SK-N-SH (cell line): ENCODE measurements around the gene CAP2. TPM values are rescaled to one million over a fixed set of nuclear protein-coding genes. Genes with fewer than 3 reads are reported as not detected.

ENCODE experiments used
- CTCF ChIA-PET: fragments of 300-600, 350-600 bp; formaldehyde crosslinking; extraction: SDS; loops from one replicate; lab custom pipeline; 2021; lab: Yijun Ruan, JAX
- POLR2A ChIA-PET: fragments of 350-600 bp; sonication (Branson Sonifier 250); formaldehyde crosslinking; extraction: SDS; loops from one replicate; lab custom pipeline; 2020; ENCODE audit warnings: antibody characterized with exemption, inconsistent platforms; lab: Yijun Ruan, JAX
- DNase-seq: peaks from one replicate; pipeline ENCODE4 v3.0.0; 2012
- H2AFZ ChIP-seq: fragments of 200-600 bp; sonication (generic); 2 replicates; pipeline ENCODE4 v1.8.1; 2016; ENCODE audit warnings: antibody characterized with exemption, mild to moderate bottlenecking, low read depth
- H3F3A ChIP-seq: fragments of 200-600 bp; sonication (generic); replicated peaks from 2 replicates; pipeline ENCODE3; 2016; ENCODE audit warnings: antibody characterized with exemption, mild to moderate bottlenecking; ENCODE audit not compliant: insufficient read depth
- H3K27ac ChIP-seq, 2 experiments: fragments of 200-500 bp in 1 of 2; fragments of 200-600 bp in 1 of 2; sonication (Bioruptor generic) in 1 of 2; sonication (generic), shearing (Covaris generic) in 1 of 2; 2 replicates each; pipeline versions ENCODE4 v1.5.1 to v1.6.1; 2014 to 2016; ENCODE audit warnings: low read depth in 2 of 2, inconsistent platforms in 1 of 2, low read length in 1 of 2, mild to moderate bottlenecking in 1 of 2, mixed read lengths in 1 of 2
- H3K27me3 ChIP-seq: fragments of 200-600 bp; sonication (generic), shearing (Covaris generic); 2 replicates; pipeline ENCODE4 v1.6.1; 2016; ENCODE audit warnings: mixed run types; ENCODE audit not compliant: insufficient read depth
- H3K36me3 ChIP-seq, 2 experiments: fragments of 200-500 bp in 1 of 2; fragments of 200-600 bp in 1 of 2; sonication (Bioruptor generic) in 1 of 2; sonication (generic) in 1 of 2; replicated peaks in 1 of 2; 2 replicates each; pipeline versions ENCODE3 to v1.5.1; 2014 to 2016; ENCODE audit warnings: low read length in 1 of 2, mild to moderate bottlenecking in 1 of 2; ENCODE audit not compliant: insufficient read depth in 2 of 2, control insufficient read depth in 1 of 2
- H3K4me1 ChIP-seq, 2 experiments: fragments of 200-500 bp in 1 of 2; fragments of 200-600 bp in 1 of 2; sonication (Bioruptor generic) in 1 of 2; sonication (generic), shearing (Covaris generic) in 1 of 2; 2 replicates each; pipeline versions ENCODE4 v1.5.1 to v1.6.1; 2014 to 2016; ENCODE audit warnings: low read depth in 1 of 2, low read length in 1 of 2, mixed run types in 1 of 2; ENCODE audit not compliant: insufficient read depth in 2 of 2, control insufficient read depth in 1 of 2
- H3K4me2 ChIP-seq: fragments of 200-600 bp; sonication (generic), shearing (Covaris generic); 2 replicates; pipeline ENCODE4 v1.6.1; 2017; ENCODE audit warnings: mixed run types
- H3K4me3 ChIP-seq, 2 experiments: fragments of 200-500 bp in 1 of 2; fragments of 200-600 bp in 1 of 2; sonication (Bioruptor generic) in 1 of 2; sonication (generic), shearing (Covaris generic) in 1 of 2; 2 replicates each; pipeline versions ENCODE4 v1.5.1 to v1.8.1; 2014 to 2016; ENCODE audit warnings: low read depth in 2 of 2, inconsistent platforms in 1 of 2, low read length in 1 of 2, mild to moderate bottlenecking in 1 of 2, mixed read lengths in 1 of 2, moderate library complexity in 1 of 2
- H3K79me2 ChIP-seq: fragments of 200-600 bp; sonication (generic); 2 replicates; pipeline ENCODE4 v1.8.1; 2017; ENCODE audit warnings: mild to moderate bottlenecking; ENCODE audit not compliant: insufficient read depth
- H3K9ac ChIP-seq: fragments of 200-600 bp; sonication (generic); 2 replicates; pipeline ENCODE4 v1.6.1; 2017; ENCODE audit warnings: mixed run types
- H3K9me2 ChIP-seq: fragments of 200-600 bp; sonication (generic); 2 replicates; pipeline ENCODE4 v1.6.1; 2017; ENCODE audit warnings: mixed run types
- H3K9me3 ChIP-seq: fragments of 200-600 bp; sonication (generic); 2 replicates; pipeline ENCODE4 v1.6.1; 2017; ENCODE audit warnings: mixed run types, mild to moderate bottlenecking, moderate library complexity
- H4K20me1 ChIP-seq: fragments of 200-600 bp; sonication (generic); 2 replicates; pipeline ENCODE4 v1.6.1; 2017; ENCODE audit warnings: mild to moderate bottlenecking, mixed run types; ENCODE audit not compliant: insufficient read depth
- EZH2phosphoT487 ChIP-seq: fragments of 200-600 bp; sonication (generic); IDR thresholded peaks from 2 replicates; pipeline ENCODE4 v1.6.1; 2017; ENCODE audit warnings: low read depth, mixed run types, mild to moderate bottlenecking, antibody characterized with exemption, moderate library complexity, borderline replicate concordance
- FOSL2 ChIP-seq: IDR thresholded peaks from 2 replicates; pipeline ENCODE4 v1.4.0; 2012; ENCODE audit warnings: low read depth, mild to moderate bottlenecking, moderate library complexity, borderline replicate concordance
- FOXJ3 ChIP-seq: sonication (generic); formaldehyde crosslinking; IDR thresholded peaks from 2 replicates; pipeline ENCODE4 v1.5.1; 2020; ENCODE audit warnings: mild to moderate bottlenecking, missing genetic modification reagents
- FOXM1 ChIP-seq: IDR thresholded peaks from 2 replicates; pipeline ENCODE4 v1.4.0; 2012; ENCODE audit warnings: low read depth, mild to moderate bottlenecking
- GABPA ChIP-seq: IDR thresholded peaks from 2 replicates; pipeline ENCODE4 v1.4.0; 2012; ENCODE audit warnings: low read depth, mild to moderate bottlenecking
- IRF3 ChIP-seq: fragments of 150-350 bp; IDR thresholded peaks from 2 replicates; pipeline ENCODE4 v1.6.1; 2016; ENCODE audit warnings: mild to moderate bottlenecking, low read depth, low read length
- MEF2A ChIP-seq: IDR thresholded peaks from 2 replicates; pipeline ENCODE4 v1.4.0; 2012; ENCODE audit warnings: low read depth, borderline replicate concordance
- RAD21 ChIP-seq: IDR thresholded peaks from 2 replicates; pipeline ENCODE4 v1.6.1; 2012; ENCODE audit warnings: mild to moderate bottlenecking, low read length
- RFX5 ChIP-seq: IDR thresholded peaks from 2 replicates; pipeline ENCODE4 v1.6.1; 2012; ENCODE audit warnings: mild to moderate bottlenecking, improper control_type of control experiment, low read length
- SMC3 ChIP-seq: IDR thresholded peaks from 2 replicates; pipeline ENCODE4 v1.6.1; 2012; ENCODE audit warnings: low read depth, low read length, improper control_type of control experiment
- TCF12 ChIP-seq: IDR thresholded peaks from 2 replicates; pipeline ENCODE4 v1.4.0; 2012
- TEAD4 ChIP-seq: IDR thresholded peaks from 2 replicates; pipeline ENCODE4 v1.4.0; 2012; ENCODE audit warnings: mild to moderate bottlenecking, borderline replicate concordance; ENCODE audit not compliant: insufficient read depth
- USF1 ChIP-seq: IDR thresholded peaks from 2 replicates; pipeline ENCODE4 v1.4.0; 2012; ENCODE audit warnings: low read depth, borderline replicate concordance
- YY1 ChIP-seq: IDR thresholded peaks from 2 replicates; pipeline ENCODE4 v1.4.0; 2012; ENCODE audit warnings: low read depth, mild to moderate bottlenecking
- ZBTB33 ChIP-seq: IDR thresholded peaks from 2 replicates; pipeline ENCODE4 v1.4.0; 2012; ENCODE audit warnings: low read depth, borderline replicate concordance
- WGBS: methylation state at CpG from one replicate; pipeline ENCODE4 v1.1.6; 2017; ENCODE audit warnings: low lambda C conversion rate; 5-methylcytosine and 5-hydroxymethylcytosine counted together
- polyA plus RNA-seq, 3 experiments: library from polyadenylated mRNA; depleted of rRNA; stranded (reverse); fragments of >200 nt; gene quantifications; 2 replicates each; pipeline ENCODE4 v1.2.3, GENCODE V29; 2012

The CAP2 gene
- polyA plus RNA-seq, 1 of the 3 experiments (the other 2 are of a cell fraction): 8.5 TPM

- ChIA-PET POLR2A (no interaction called here), CTCF (no interaction called here)
- no peak for DNase-seq
Observed at GRCh38 chr6:17358515-17358914, 34.9 kb upstream of the CAP2 start.

GRCh38 chr6:17360564-17360963 is 32.8 kb upstream of the CAP2 start:
- H2AFZ ChIP-seq: no peak overlapping the region
- 65% methylated on average over 4 of the region's 4 CpGs for WGBS
- no peaks in the 10 kb centered on the region for H3K4me1 ChIP-seq
- H3K79me2 ChIP-seq: no peaks in the 10 kb centered on the region
- H3K4me3 ChIP-seq: no peak overlapping the region
- no peaks in the 10 kb centered on the region for H3K36me3 ChIP-seq
- no peaks in the 10 kb centered on the region for H3K9me3 ChIP-seq
- no peaks in the 10 kb centered on the region for H3F3A ChIP-seq
- no peak for TF ChIP-seq GABPA
- TF ChIP-seq IRF3: no peak
- H3K27me3 ChIP-seq: no peaks in the 10 kb centered on the region
- no peak overlapping the region for H3K27ac ChIP-seq
- DNase-seq: no peak
- no peak overlapping the region for H3K9ac ChIP-seq
- ChIA-PET POLR2A (no interaction called here), CTCF (no interaction called here)
- H3K9me2 ChIP-seq: no peaks in the 10 kb centered on the region
- no peaks in the 10 kb centered on the region for H4K20me1 ChIP-seq
- H3K4me2 ChIP-seq: no peak overlapping the region

More at GRCh38 chr6:17358515-17358914, 34.9 kb upstream of the CAP2 start:
- no peaks in the 10 kb centered on the region for H3K9me3 ChIP-seq
- no peaks in the 10 kb centered on the region for H3K9me2 ChIP-seq
- H3K27ac ChIP-seq: no peak overlapping the region
- no peak overlapping the region for H3K4me2 ChIP-seq
- no peak for TF ChIP-seq YY1
- no peak for TF ChIP-seq IRF3
- TF ChIP-seq USF1: no peak
- TF ChIP-seq TEAD4: no peak
- no peak for TF ChIP-seq FOSL2
- no peak for TF ChIP-seq RFX5
- TF ChIP-seq GABPA: no peak
- no peaks in the 10 kb centered on the region for H3K36me3 ChIP-seq
- H4K20me1 ChIP-seq: no peaks in the 10 kb centered on the region
- H3K79me2 ChIP-seq: no peaks in the 10 kb centered on the region
- no peak overlapping the region for H3K9ac ChIP-seq
- H3K4me3 ChIP-seq: no peak overlapping the region
- no peak overlapping the region for H2AFZ ChIP-seq
- no peaks in the 10 kb centered on the region for H3K4me1 ChIP-seq
- H3F3A ChIP-seq: no peaks in the 10 kb centered on the region
- H3K27me3 ChIP-seq: no peaks in the 10 kb centered on the region

- DNase-seq: no peak
- H3K4me2 ChIP-seq: no peak overlapping the region
- no peak overlapping the region for H3K27ac ChIP-seq
- ChIA-PET CTCF (no interaction called here), POLR2A (no interaction called here)
- no peaks in the 10 kb centered on the region for H3K27me3 ChIP-seq
- no peaks in the 10 kb centered on the region for H4K20me1 ChIP-seq
- 48% methylated on average over 3 of the region's 3 CpGs for WGBS
- H2AFZ ChIP-seq: no peak overlapping the region
- no peaks in the 10 kb centered on the region for H3K79me2 ChIP-seq
- no peak overlapping the region for H3K9ac ChIP-seq
- no peaks in the 10 kb centered on the region for H3K9me2 ChIP-seq
- no peaks in the 10 kb centered on the region for H3F3A ChIP-seq
- H3K36me3 ChIP-seq: no peaks in the 10 kb centered on the region
- H3K4me3 ChIP-seq: no peak overlapping the region
- H3K9me3 ChIP-seq: no peaks in the 10 kb centered on the region
- no peaks in the 10 kb centered on the region for H3K4me1 ChIP-seq
- TF ChIP-seq ZBTB33 (no peak), YY1 (no peak), TEAD4 (no peak), MEF2A (no peak), FOXJ3 (no peak), SMC3 (no peak), USF1 (no peak), RAD21 (no peak), EZH2phosphoT487 (no peak), GABPA (no peak), TCF12 (no peak), FOXM1 (no peak), RFX5 (no peak)
Observed at GRCh38 chr6:17361013-17361412, 32.4 kb upstream of the CAP2 start.
